ENCODE measurements around the gene HMG20B.

DNA sequence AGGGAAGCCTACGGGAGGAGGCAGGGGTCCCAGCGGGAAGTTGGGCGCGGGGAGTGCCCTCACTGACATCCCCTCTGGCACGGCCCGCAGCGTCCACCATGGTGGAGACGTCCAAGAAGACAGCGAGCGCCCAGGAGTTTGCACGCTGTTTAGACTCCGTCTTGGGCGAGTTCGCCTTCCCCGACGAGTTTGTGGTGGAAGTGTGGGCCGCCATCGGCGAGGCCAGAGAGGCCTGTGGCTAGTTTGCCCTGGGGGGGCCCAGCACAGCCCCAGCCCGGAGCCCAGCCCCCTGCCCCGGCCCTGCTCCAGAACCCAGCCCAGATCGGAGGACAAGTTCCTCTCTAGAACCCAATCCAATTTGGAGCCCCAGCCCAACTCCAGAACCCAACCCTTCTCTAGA, 17.2 kb downstream of the HMG20B start:
- TF ChIP-seq, protein P1, sequence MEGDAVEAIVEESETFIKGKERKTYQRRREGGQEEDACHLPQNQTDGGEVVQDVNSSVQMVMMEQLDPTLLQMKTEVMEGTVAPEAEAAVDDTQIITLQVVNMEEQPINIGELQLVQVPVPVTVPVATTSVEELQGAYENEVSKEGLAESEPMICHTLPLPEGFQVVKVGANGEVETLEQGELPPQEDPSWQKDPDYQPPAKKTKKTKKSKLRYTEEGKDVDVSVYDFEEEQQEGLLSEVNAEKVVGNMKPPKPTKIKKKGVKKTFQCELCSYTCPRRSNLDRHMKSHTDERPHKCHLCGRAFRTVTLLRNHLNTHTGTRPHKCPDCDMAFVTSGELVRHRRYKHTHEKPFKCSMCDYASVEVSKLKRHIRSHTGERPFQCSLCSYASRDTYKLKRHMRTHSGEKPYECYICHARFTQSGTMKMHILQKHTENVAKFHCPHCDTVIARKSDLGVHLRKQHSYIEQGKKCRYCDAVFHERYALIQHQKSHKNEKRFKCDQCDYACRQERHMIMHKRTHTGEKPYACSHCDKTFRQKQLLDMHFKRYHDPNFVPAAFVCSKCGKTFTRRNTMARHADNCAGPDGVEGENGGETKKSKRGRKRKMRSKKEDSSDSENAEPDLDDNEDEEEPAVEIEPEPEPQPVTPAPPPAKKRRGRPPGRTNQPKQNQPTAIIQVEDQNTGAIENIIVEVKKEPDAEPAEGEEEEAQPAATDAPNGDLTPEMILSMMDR (conservative IDR thresholded peaks at IDR 0.05): no peak
- no peak for TF ChIP-seq EZH2 (IDR thresholded peaks at IDR 0.05; ENCODE audit: low read depth)

Measured in PC-9 (cell line).